Trophoblast cell (in vitro differentiated cells and primary cell): ENCODE data around the gene NCAPH2.
A peak's percentile ranks its signal among the peaks of the same experiment; 100 is the strongest.

Experiments used
- DNase-seq, 2 donors: peaks; one replicate each; pipeline ENCODE4 v3.0.0-alpha.2; 2016
- H2AFZ ChIP-seq: 2 replicates; pipeline ENCODE4 v1.6.1; 2013; ENCODE audit warnings: low read length, moderate library complexity, mild to moderate bottlenecking; ENCODE audit not compliant: insufficient read depth, poor library complexity
- H2AK5ac ChIP-seq: 2 replicates; pipeline ENCODE4 v1.6.1; 2013; ENCODE audit warnings: mild to moderate bottlenecking, low read length
- H2BK120ac ChIP-seq: 2 replicates; pipeline ENCODE4 v1.6.1; 2013; ENCODE audit warnings: low read length, mild to moderate bottlenecking, moderate library complexity; ENCODE audit not compliant: insufficient read depth, poor library complexity
- H2BK12ac ChIP-seq: 2 replicates; pipeline ENCODE4 v1.6.1; 2013; ENCODE audit warnings: mild to moderate bottlenecking, low read length, moderate library complexity
- H2BK5ac ChIP-seq: 2 replicates; pipeline ENCODE4 v1.6.1; 2013; ENCODE audit warnings: low read length, low read depth, moderate library complexity, mild to moderate bottlenecking; ENCODE audit not compliant: poor library complexity
- H3K14ac ChIP-seq: 2 replicates; pipeline ENCODE4 v1.6.1; 2013; ENCODE audit warnings: mild to moderate bottlenecking, low read length
- H3K18ac ChIP-seq: 2 replicates; pipeline ENCODE4 v1.6.1; 2013; ENCODE audit warnings: mild to moderate bottlenecking, low read length
- H3K23ac ChIP-seq: 2 replicates; pipeline ENCODE4 v1.6.1; 2013; ENCODE audit warnings: low read length
- H3K27ac ChIP-seq: 2 replicates; pipeline ENCODE4 v1.5.1; 2013; ENCODE audit warnings: low read depth, mild to moderate bottlenecking, inconsistent platforms, low read length, moderate library complexity
- H3K27me3 ChIP-seq: 2 replicates; pipeline ENCODE4 v1.6.1; 2013; ENCODE audit warnings: inconsistent platforms, mild to moderate bottlenecking, low read length, moderate library complexity; ENCODE audit not compliant: insufficient read depth
- H3K36me3 ChIP-seq, 2 experiments: 1 replicate in 1 of 2; 2 replicates in 1 of 2; pipeline ENCODE4 v1.6.1; 2013; ENCODE audit warnings: low read length in 2 of 2, mild to moderate bottlenecking in 2 of 2, moderate library complexity in 1 of 2; ENCODE audit not compliant: insufficient read depth in 2 of 2, control insufficient read depth in 1 of 2
- H3K4ac ChIP-seq: 2 replicates; pipeline ENCODE4 v1.6.1; 2013; ENCODE audit warnings: low read depth, mild to moderate bottlenecking, low read length, moderate library complexity
- H3K4me1 ChIP-seq, 2 experiments: 1 replicate in 1 of 2; 2 replicates in 1 of 2; pipeline ENCODE4 v1.6.1; 2013; ENCODE audit warnings: low read length in 2 of 2, mild to moderate bottlenecking in 2 of 2, moderate library complexity in 1 of 2; ENCODE audit not compliant: insufficient read depth in 2 of 2, control insufficient read depth in 1 of 2
- H3K4me2 ChIP-seq: 2 replicates; pipeline ENCODE4 v1.6.1; 2013; ENCODE audit warnings: inconsistent platforms, mild to moderate bottlenecking, low read length, moderate library complexity
- H3K4me3 ChIP-seq: 2 replicates; pipeline ENCODE4 v1.5.1; 2013; ENCODE audit warnings: mild to moderate bottlenecking, low read depth, low read length, inconsistent platforms
- H3K79me1 ChIP-seq: one replicate; pipeline ENCODE4 v1.6.1; 2013; ENCODE audit warnings: low read length
- H3K79me2 ChIP-seq: 2 replicates; pipeline ENCODE4 v1.6.1; 2013; ENCODE audit warnings: low read length, mild to moderate bottlenecking; ENCODE audit not compliant: control insufficient read depth, insufficient read depth, poor library complexity
- H3K9ac ChIP-seq: 2 replicates; pipeline ENCODE4 v1.6.1; 2013; ENCODE audit warnings: mild to moderate bottlenecking, low read length
- H3K9me3 ChIP-seq: 2 replicates; pipeline ENCODE4 v1.6.1; 2013; ENCODE audit warnings: low read depth, mild to moderate bottlenecking, control low read depth, inconsistent platforms, low read length; ENCODE audit not compliant: insufficient read depth
- H4K12ac ChIP-seq: 2 replicates; pipeline ENCODE4 v1.6.1; 2013; ENCODE audit warnings: low read depth, mild to moderate bottlenecking, low read length, moderate library complexity
- H4K8ac ChIP-seq: 2 replicates; pipeline ENCODE4 v1.6.1; 2013; ENCODE audit warnings: low read depth, mild to moderate bottlenecking, low read length, moderate library complexity
- H4K91ac ChIP-seq: one replicate; pipeline ENCODE4 v1.6.1; 2013; ENCODE audit warnings: low read depth, mild to moderate bottlenecking, low read length, moderate library complexity
- WGBS: extraction: QIAGEN DNeasy Blood & Tissue Kit; methylation state at CpG from one replicate; pipeline ENCODE4 v1.1.7; 2013; ENCODE audit warnings: missing lambda C conversion rate; ENCODE audit not compliant: insufficient read length, insufficient coverage; ENCODE audit errors: extremely low coverage; 5-methylcytosine and 5-hydroxymethylcytosine counted together

The NCAPH2 gene

DNA sequence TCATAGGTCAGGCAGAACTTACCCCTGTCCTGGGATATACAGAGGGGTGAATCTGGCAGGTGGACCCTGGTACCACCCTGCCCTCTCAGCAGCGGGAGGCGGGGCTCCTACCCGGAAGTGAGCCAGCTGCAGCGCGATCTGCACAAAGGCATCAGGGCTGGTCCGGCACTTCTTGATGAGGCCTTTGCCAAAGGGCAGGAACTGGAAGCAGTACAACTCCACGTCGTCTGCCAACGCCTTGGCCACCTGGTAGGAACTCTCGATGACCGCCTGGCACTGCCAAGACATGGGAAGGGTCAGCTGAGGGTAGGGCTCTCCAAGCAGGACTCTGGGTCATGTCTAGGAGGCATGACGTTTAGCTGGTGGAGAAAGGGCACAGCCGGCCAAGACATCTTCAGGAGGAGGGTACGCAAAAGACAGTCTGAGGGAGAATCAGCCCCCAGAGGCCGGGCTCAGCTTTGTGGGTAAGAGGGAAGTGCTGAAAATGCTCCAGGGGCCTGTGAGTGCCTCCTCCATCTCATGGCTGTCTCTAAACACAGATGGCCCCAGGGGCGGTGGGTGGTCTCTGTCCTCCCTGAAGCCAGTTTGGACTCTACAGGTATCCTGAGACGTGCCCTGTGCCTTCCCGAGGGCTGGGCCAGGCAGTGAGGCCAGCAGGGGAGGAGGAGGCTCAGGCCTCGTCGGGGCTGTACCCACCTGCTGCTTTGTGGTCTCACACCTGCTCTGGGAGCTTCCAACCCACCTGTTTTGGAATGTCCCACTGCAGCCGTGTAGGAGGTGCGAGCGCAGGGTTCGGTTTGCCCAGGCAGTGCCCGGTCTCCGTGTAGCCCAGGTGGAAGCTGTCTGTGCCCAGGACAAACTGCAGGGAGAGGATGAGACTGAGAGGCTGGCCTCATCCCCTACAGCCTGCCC, 63.5 kb downstream of the NCAPH2 start:
- no peaks in the 10 kb centered on the region for H3K4me1 ChIP-seq
- peaks cover 4% of the 10 kb centered on the region for H3K9me3 ChIP-seq
- H3K4ac ChIP-seq, result no peak overlapping the region
- no peak overlapping the region for H3K14ac ChIP-seq
- DNase-seq, result no peak
- no peaks in the 10 kb centered on the region for H3K27me3 ChIP-seq
- no peak overlapping the region for H3K4me2 ChIP-seq
- H2BK5ac ChIP-seq, result no peak overlapping the region
- H3K4me3 ChIP-seq, result peak overlapping the region; percentile 10
- no peak overlapping the region for H2AK5ac ChIP-seq
- H3K79me1 ChIP-seq, result no peaks in the 10 kb centered on the region
- H4K12ac ChIP-seq, result no peak overlapping the region
- no peak overlapping the region for H4K91ac ChIP-seq
- no peak overlapping the region for H3K18ac ChIP-seq
- H3K9ac ChIP-seq, result no peak overlapping the region
- H2AFZ ChIP-seq, result no peak overlapping the region
- no peak overlapping the region for H4K8ac ChIP-seq
- H3K79me2 ChIP-seq, result no peaks in the 10 kb centered on the region
- H2BK12ac ChIP-seq, result no peak overlapping the region
- H3K23ac ChIP-seq, result no peak overlapping the region
- WGBS, result no CpG with 5 or more reads among the region's 26 CpGs
- peaks cover 66 to 75% of the 10 kb centered on the region in 2 experiments for H3K36me3 ChIP-seq
- H3K27ac ChIP-seq, result no peak overlapping the region
- H2BK120ac ChIP-seq, result no peak overlapping the region

DNA sequence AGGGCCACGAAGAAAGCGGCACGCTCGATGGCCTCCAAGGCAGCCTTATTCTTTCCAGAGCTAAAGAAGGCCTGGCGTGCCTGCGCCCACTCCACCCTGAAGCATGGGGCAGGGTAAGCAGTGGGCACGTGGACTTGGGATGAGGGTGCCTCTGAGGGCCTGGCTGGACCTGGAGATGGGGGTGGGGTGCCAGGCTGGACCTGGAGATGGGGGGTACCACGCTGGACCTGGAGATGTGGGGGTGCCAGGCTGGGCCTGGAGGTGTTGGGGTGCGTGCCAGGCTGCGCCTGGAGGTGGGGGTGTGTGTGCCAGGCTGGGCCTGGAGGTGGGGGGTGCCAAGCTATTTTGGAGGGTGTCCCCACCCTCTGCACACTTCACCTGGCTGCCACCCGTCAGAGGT, 64.9 kb downstream of the NCAPH2 start:
- H2AFZ ChIP-seq, result no peak overlapping the region
- H3K4ac ChIP-seq, result no peak overlapping the region
- H3K4me1 ChIP-seq, result no peaks in the 10 kb centered on the region
- no peak overlapping the region for H2BK120ac ChIP-seq
- H3K9me3 ChIP-seq, result peaks cover 4% of the 10 kb centered on the region
- no peak overlapping the region for H3K23ac ChIP-seq
- H3K27ac ChIP-seq, result no peak overlapping the region
- no peak overlapping the region for H3K18ac ChIP-seq
- H3K4me2 ChIP-seq, result no peak overlapping the region
- no peak overlapping the region for H2BK12ac ChIP-seq
- no peak overlapping the region for H2AK5ac ChIP-seq
- no peak overlapping the region for H3K4me3 ChIP-seq
- H3K79me1 ChIP-seq, result no peaks in the 10 kb centered on the region
- H3K36me3 ChIP-seq, result peaks cover 73 to 81% of the 10 kb centered on the region in 2 experiments
- H4K91ac ChIP-seq, result no peak overlapping the region
- H4K8ac ChIP-seq, result no peak overlapping the region
- no peak overlapping the region for H2BK5ac ChIP-seq
- no peak overlapping the region for H3K9ac ChIP-seq
- H4K12ac ChIP-seq, result no peak overlapping the region
- H3K79me2 ChIP-seq, result no peaks in the 10 kb centered on the region
- no peak for DNase-seq
- no peak overlapping the region for H3K14ac ChIP-seq
- H3K27me3 ChIP-seq, result no peaks in the 10 kb centered on the region
- whole genome bisulfite sequencing, result no CpG with 5 or more reads among the region's 11 CpGs

DNA sequence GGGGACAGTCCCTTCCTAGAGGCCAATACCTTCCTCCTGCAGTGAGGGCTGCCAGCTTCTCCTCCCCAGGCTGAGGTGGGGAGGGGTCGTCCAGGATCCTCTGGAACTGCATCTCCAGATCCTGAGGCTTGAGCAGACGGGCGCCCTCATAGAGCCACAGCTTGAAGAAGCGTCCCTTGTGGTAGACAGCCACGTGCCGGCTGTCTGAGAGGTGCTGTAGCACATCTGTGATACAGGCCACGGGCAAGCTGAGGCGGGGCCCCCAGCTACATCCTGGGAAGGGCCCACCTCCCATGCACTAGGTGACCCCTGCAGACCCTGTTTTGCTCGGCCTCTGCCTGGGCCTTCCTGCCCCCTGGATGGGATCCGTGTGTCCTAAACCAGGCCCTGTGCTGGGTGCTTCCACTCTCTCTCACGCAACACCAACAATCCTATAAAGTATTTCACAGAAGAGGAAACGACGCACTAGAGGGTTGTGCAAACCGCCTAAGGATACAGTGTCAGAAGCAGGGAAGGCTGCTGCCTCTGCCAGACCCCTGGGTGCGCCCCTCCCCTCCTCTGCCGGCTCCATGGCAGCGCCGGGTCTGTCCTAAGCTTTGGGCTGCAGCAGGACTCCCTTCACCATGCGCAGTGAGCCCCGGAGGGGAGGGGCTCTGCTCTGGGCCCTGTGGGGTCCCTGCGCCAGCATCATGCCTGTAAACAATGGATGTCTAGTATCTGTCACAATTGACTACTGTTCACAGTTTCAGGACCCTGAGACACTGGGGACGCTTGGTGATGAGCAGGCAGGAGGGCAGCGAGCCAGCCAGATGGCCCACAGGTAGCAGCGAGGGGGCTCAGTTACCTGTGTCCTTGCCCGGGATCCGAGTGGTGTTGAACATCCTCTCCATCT, 65.7 kb downstream of the NCAPH2 start:
- Histone ChIP-seq H3K79me2 (no peaks in the 10 kb centered on the region), H3K27ac (no peak overlapping the region), H3K14ac (no peak overlapping the region), H4K91ac (no peak overlapping the region), H3K4me3 (no peak overlapping the region), H3K4me1 (no peaks in the 10 kb centered on the region), H3K4me2 (no peak overlapping the region), H3K79me1 (no peaks in the 10 kb centered on the region), H2AFZ (no peak overlapping the region), H3K4ac (no peak overlapping the region), H3K27me3 (no peaks in the 10 kb centered on the region), H3K36me3 (peaks cover 73 to 78% of the 10 kb centered on the region in 2 experiments), H3K9me3 (peaks cover 4% of the 10 kb centered on the region), H2BK5ac (no peak overlapping the region), H4K8ac (no peak overlapping the region), H2BK120ac (no peak overlapping the region), H3K23ac (no peak overlapping the region), H2AK5ac (no peak overlapping the region), H3K9ac (no peak overlapping the region), H3K18ac (no peak overlapping the region), H2BK12ac (no peak overlapping the region), H4K12ac (no peak overlapping the region)
- no CpG with 5 or more reads among the region's 26 CpGs for WGBS
- no peak for DNase-seq

DNA sequence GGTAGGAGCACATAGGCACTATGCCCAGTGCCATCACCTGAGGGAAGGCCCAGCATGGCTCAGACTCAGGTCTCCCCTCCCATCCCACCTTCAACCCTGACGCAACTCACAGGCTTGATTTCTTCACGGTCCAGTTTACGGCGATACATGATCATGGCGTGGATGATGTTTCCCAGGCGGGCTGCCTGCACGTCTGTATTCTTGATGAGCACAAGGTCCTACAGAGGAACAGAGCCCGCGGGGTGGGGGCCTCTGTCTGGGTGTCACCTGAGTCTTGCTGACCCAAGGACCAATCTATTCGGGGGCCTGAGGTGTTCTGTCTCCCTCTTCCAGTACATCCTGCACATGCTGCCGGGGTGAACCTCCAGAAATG, 66.3 kb downstream of the NCAPH2 start:
- H3K9me3 ChIP-seq, result peaks cover 4% of the 10 kb centered on the region
- H2AFZ ChIP-seq, result no peak overlapping the region
- H2BK120ac ChIP-seq, result no peak overlapping the region
- H4K8ac ChIP-seq, result no peak overlapping the region
- no peak overlapping the region for H3K4ac ChIP-seq
- H2BK12ac ChIP-seq, result no peak overlapping the region
- no peak overlapping the region for H2AK5ac ChIP-seq
- H2BK5ac ChIP-seq, result no peak overlapping the region
- no peak overlapping the region for H3K4me3 ChIP-seq
- no peak overlapping the region for H4K12ac ChIP-seq
- peaks cover 73 to 79% of the 10 kb centered on the region in 2 experiments for H3K36me3 ChIP-seq
- no peaks in the 10 kb centered on the region for H3K4me1 ChIP-seq
- DNase-seq, result no peak
- no peak overlapping the region for H3K9ac ChIP-seq
- no peak overlapping the region for H3K14ac ChIP-seq
- no peaks in the 10 kb centered on the region for H3K27me3 ChIP-seq
- no CpG with 5 or more reads among the region's 11 CpGs for WGBS
- H3K18ac ChIP-seq, result no peak overlapping the region
- no peaks in the 10 kb centered on the region for H3K79me2 ChIP-seq
- no peaks in the 10 kb centered on the region for H3K79me1 ChIP-seq
- no peak overlapping the region for H4K91ac ChIP-seq
- H3K23ac ChIP-seq, result no peak overlapping the region
- no peak overlapping the region for H3K27ac ChIP-seq
- no peak overlapping the region for H3K4me2 ChIP-seq
